HepG2 (cell line): ENCODE results near the gene SLC2A10. TPM values are rescaled to one million over a fixed set of nuclear protein-coding genes. Genes with fewer than 3 reads are reported as not detected.

ENCODE experiments used
- DMTF1 ChIP-seq: sonication (generic); formaldehyde crosslinking; IDR thresholded peaks from 2 replicates; pipeline ENCODE4 v1.4.0; 2020; ENCODE audit warnings: mild to moderate bottlenecking, missing genetic modification reagents
- EEA1 ChIP-seq: sonication (generic); formaldehyde crosslinking; IDR thresholded peaks from 2 replicates; pipeline ENCODE4 v1.5.1; 2020; ENCODE audit warnings: mild to moderate bottlenecking, missing genetic modification reagents, borderline replicate concordance
- HOMEZ ChIP-seq: IDR thresholded peaks from 2 replicates; pipeline ENCODE4 v1.6.1; 2016; ENCODE audit warnings: low read depth
- JUN ChIP-seq: sonication (generic); formaldehyde crosslinking; IDR thresholded peaks from 2 replicates; pipeline ENCODE4 v1.4.0; 2020; ENCODE audit warnings: mild to moderate bottlenecking, missing genetic modification reagents
- KDM2A ChIP-seq: sonication (generic); formaldehyde crosslinking; IDR thresholded peaks from 2 replicates; pipeline ENCODE4 v1.4.0; 2020; ENCODE audit warnings: low read depth, missing genetic modification reagents, borderline replicate concordance
- KLF16 ChIP-seq, 2 experiments: sonication (generic) in 1 of 2; formaldehyde crosslinking in 1 of 2; IDR thresholded peaks; 2 replicates each; pipeline versions ENCODE4 v1.6.1 to v1.8.0; 2016 to 2023; ENCODE audit warnings: missing genetic modification reagents in 2 of 2, missing compliant biosample characterization in 1 of 2
- LRRFIP1 ChIP-seq: sonication (generic); formaldehyde crosslinking; conservative IDR thresholded peaks from 2 replicates; pipeline ENCODE4 v1.4.0; 2020; ENCODE audit warnings: missing genetic modification reagents
- MIER2 ChIP-seq: IDR thresholded peaks from 2 replicates; pipeline ENCODE4 v1.6.1; 2016; ENCODE audit warnings: missing biosample characterization, missing genetic modification reagents
- NCOA1 ChIP-seq: sonication (generic); formaldehyde crosslinking; IDR thresholded peaks from 2 replicates; pipeline ENCODE4 v1.9.0; 2021; ENCODE audit warnings: missing genetic modification reagents
- PAXIP1 ChIP-seq: sonication (generic); formaldehyde crosslinking; conservative IDR thresholded peaks from 2 replicates; pipeline ENCODE4 v1.4.0; 2020; ENCODE audit warnings: mild to moderate bottlenecking, missing genetic modification reagents, moderate library complexity
- SRSF1 ChIP-seq: fragments of 200-400 bp; formaldehyde crosslinking; optimal IDR thresholded peaks from 2 replicates; pipeline ENCODE3; 2017; ENCODE audit warnings: mild to moderate bottlenecking, low read depth, low read length, moderate library complexity
- TCF7 ChIP-seq: sonication (generic); IDR thresholded peaks from 2 replicates; pipeline ENCODE4 v1.6.1; 2016; ENCODE audit warnings: antibody characterized with exemption, low read depth
- ZBTB44 ChIP-seq: sonication (generic); formaldehyde crosslinking; IDR thresholded peaks from 2 replicates; pipeline ENCODE4 v1.4.0; 2020; ENCODE audit warnings: missing genetic modification reagents
- ZKSCAN1 ChIP-seq: fragments of 150-350 bp; IDR thresholded peaks from 2 replicates; pipeline ENCODE4 v1.6.1; 2014; ENCODE audit warnings: low read length
- ZNF282 ChIP-seq: fragments of 450-650 bp; IDR thresholded peaks from 2 replicates; pipeline ENCODE4 v1.6.1; 2018; ENCODE audit not compliant: partially characterized antibody
- ZNF333 ChIP-seq: sonication (generic); formaldehyde crosslinking; IDR thresholded peaks from 2 replicates; pipeline ENCODE4 v1.4.0; 2020; ENCODE audit warnings: mild to moderate bottlenecking, missing genetic modification reagents, borderline replicate concordance
- ZNF768 ChIP-seq: sonication (generic); formaldehyde crosslinking; IDR thresholded peaks from 2 replicates; pipeline ENCODE4 v1.4.0; 2020; ENCODE audit warnings: missing genetic modification reagents
- polyA plus RNA-seq, 8 experiments: library from polyadenylated mRNA; depleted of rRNA in 3 of 8; stranded (reverse) in 7 of 8; unstranded in 1 of 8; fragments of >200 nt; fragmentation: Illumina TruSeq in 4 of 8; extraction: Trizol in 4 of 8; gene quantifications; 2 replicates each; pipeline versions ENCODE4 v1.2.1 to v1.2.3, GENCODE V29; 2011 to 2016; ENCODE audit warnings: low read depth in 4 of 8, missing spikeins in 1 of 8, mixed read lengths in 1 of 8; ENCODE audit not compliant: insufficient read depth in 1 of 8
- total RNA-seq, 5 experiments: library from RNA; depleted of rRNA; stranded (reverse); fragments of >200 nt; fragmentation: Illumina TruSeq; extraction: Trizol; gene quantifications; 2 replicates each; pipeline ENCODE4 v1.2.3, GENCODE V29; 2016; ENCODE audit warnings: low read depth in 1 of 5

The SLC2A10 gene
- total and polyA plus RNA-seq, 2 of the 13 experiments (the other 11 are each of a cell fraction or from before 2014, with no cell fraction given): 16.0 to 18.4 TPM

GRCh38 chr20:46699651-46700359 is 9.6 kb upstream of the SLC2A10 start (continued):
- TF ChIP-seq HOMEZ (CRISPR knock-in tag) (peak; percentile 37; the same call in 1 of the 2 replicates), ZNF282 (no peak), LRRFIP1 (CRISPR knock-in tag) (no peak), ZNF333 (CRISPR knock-in tag) (no peak), JUN (CRISPR knock-in tag) (no peak), PAXIP1 (0 out of 2 replicates have a peak, but pooled peaks have one; percentile 14), ZKSCAN1 (peak; percentile 18; the same call in 1 of the 2 replicates), MIER2 (peak; percentile 73; the same call in 1 of the 2 replicates), ZBTB44 (CRISPR knock-in tag) (no peak), TCF7 (no peak), NCOA1 (CRISPR knock-in tag) (no peak), KLF16 (CRISPR knock-in tag; IDR thresholded peaks at IDR 0.05) (0 out of 4 replicates have a peak, but pooled peaks of 1 of the 2 experiments have one; percentile 51), EEA1 (CRISPR knock-in tag) (no peak), SRSF1 (no peak), DMTF1 (CRISPR knock-in tag) (no peak), KDM2A (CRISPR knock-in tag) (peak; percentile 68; the same call in 1 of the 2 replicates), ZNF768 (CRISPR knock-in tag) (no peak)
